Ascending aorta (tissue), 2 donors: ENCODE data around the gene TLCD5. TPM values are rescaled to one million over a fixed set of nuclear protein-coding genes. Genes with fewer than 3 reads are reported as not detected.
A peak's percentile ranks its signal among the peaks of the same experiment; 100 is the strongest.

Source experiments
- DNase-seq, 2 donors: peaks; one replicate each; pipeline ENCODE4 v3.0.0-alpha.2; 2019; ENCODE audit warnings: low spot score in 2 of 2
- H3K27ac ChIP-seq, 2 donors: fragments of 200-600 bp; sonication (generic); one replicate each; pipeline ENCODE4 v1.5.1; 2016 to 2017; ENCODE audit warnings: mild to moderate bottlenecking in 1 of 2
- H3K27me3 ChIP-seq: fragments of 200-600 bp; sonication (generic); one replicate; pipeline ENCODE4 v1.5.1; 2017
- H3K36me3 ChIP-seq, 2 donors: fragments of 200-600 bp; sonication (generic); one replicate each; pipeline ENCODE4 v1.5.1; 2016
- H3K4me1 ChIP-seq, 2 donors: fragments of 200-600 bp; sonication (generic); one replicate each; pipeline ENCODE4 v1.5.1; 2016 to 2017; ENCODE audit warnings: mild to moderate bottlenecking in 1 of 2
- H3K4me3 ChIP-seq, 2 donors: fragments of 200-600 bp; sonication (generic); one replicate each; pipeline ENCODE4 v1.5.1; 2016 to 2017; ENCODE audit warnings: mild to moderate bottlenecking in 1 of 2
- H3K9me3 ChIP-seq, 2 donors: fragments of 200-600 bp; sonication (generic); one replicate each; pipeline ENCODE4 v1.5.1; 2016
- intact Hi-C: fragments of 100-400 bp; cut with DNase I; formaldehyde crosslinking; loops from one replicate; pipeline ENCODE4 v1.15.1; 2023
- total RNA-seq: library from RNA; depleted of rRNA; stranded (reverse); fragments of >200 nt; gene quantifications from one replicate; pipeline ENCODE4 v1.1.0, GENCODE V29; 2016
- TF ChIP-seq, protein P1 (sequence below), 3 experiments: fragments of 200-600 bp in 2 of 3; fragments of 450-650 bp in 1 of 3; sonication (generic) in 2 of 3; IDR thresholded peaks; one replicate each; pipeline ENCODE4 v1.5.1; 2016 to 2019; ENCODE audit warnings: antibody characterized with exemption in 3 of 3, mild to moderate bottlenecking in 1 of 3, moderate library complexity in 1 of 3

TLCD5 gene
- total RNA-seq, 1 donor from 2014 or later: 8.4 TPM

- no peaks in the 10 kb centered on the region for H3K36me3 ChIP-seq
- H3K27ac ChIP-seq: no peak overlapping the region
- DNase-seq: no peak
- H3K4me3 ChIP-seq: no peak overlapping the region
- intact Hi-C loops: loop anchor here (10.0 kb wide), 1 partner anchor 643 kb away; no protein-coding TSS in a partner anchor
- TF ChIP-seq, protein P1, sequence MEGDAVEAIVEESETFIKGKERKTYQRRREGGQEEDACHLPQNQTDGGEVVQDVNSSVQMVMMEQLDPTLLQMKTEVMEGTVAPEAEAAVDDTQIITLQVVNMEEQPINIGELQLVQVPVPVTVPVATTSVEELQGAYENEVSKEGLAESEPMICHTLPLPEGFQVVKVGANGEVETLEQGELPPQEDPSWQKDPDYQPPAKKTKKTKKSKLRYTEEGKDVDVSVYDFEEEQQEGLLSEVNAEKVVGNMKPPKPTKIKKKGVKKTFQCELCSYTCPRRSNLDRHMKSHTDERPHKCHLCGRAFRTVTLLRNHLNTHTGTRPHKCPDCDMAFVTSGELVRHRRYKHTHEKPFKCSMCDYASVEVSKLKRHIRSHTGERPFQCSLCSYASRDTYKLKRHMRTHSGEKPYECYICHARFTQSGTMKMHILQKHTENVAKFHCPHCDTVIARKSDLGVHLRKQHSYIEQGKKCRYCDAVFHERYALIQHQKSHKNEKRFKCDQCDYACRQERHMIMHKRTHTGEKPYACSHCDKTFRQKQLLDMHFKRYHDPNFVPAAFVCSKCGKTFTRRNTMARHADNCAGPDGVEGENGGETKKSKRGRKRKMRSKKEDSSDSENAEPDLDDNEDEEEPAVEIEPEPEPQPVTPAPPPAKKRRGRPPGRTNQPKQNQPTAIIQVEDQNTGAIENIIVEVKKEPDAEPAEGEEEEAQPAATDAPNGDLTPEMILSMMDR (IDR thresholded peaks at IDR 0.05): no peak
- no peaks in the 10 kb centered on the region for H3K9me3 ChIP-seq
- H3K4me1 ChIP-seq: no peaks in the 10 kb centered on the region
- no peaks in the 10 kb centered on the region for H3K27me3 ChIP-seq
Observed at GRCh38 chr11:120308081-120308480, 17.0 kb upstream of the TLCD5 start.

- Histone ChIP-seq H3K4me3 (no peak overlapping the region), H3K4me1 (no peaks in the 10 kb centered on the region), H3K36me3 (no peaks in the 10 kb centered on the region), H3K9me3 (no peaks in the 10 kb centered on the region), H3K27ac (no peak overlapping the region), H3K27me3 (no peaks in the 10 kb centered on the region)
- TF ChIP-seq, protein P1 (IDR thresholded peaks at IDR 0.05): no peak
- no peak for DNase-seq
- intact Hi-C loops: no loop called here
Observed at GRCh38 chr11:120310870-120311269, 14.2 kb upstream of the TLCD5 start.

GRCh38 chr11:120314861-120315260, 10.2 kb upstream of the TLCD5 start:
- Histone ChIP-seq H3K36me3 (no peaks in the 10 kb centered on the region), H3K9me3 (no peaks in the 10 kb centered on the region), H3K27ac (peak overlapping the region in 1 of 2 donors; percentile 3), H3K4me3 (no peak overlapping the region), H3K27me3 (no peaks in the 10 kb centered on the region), H3K4me1 (peaks cover 8 to 16% of the 10 kb centered on the region in 2 donors)
- TF ChIP-seq, protein P1 (IDR thresholded peaks at IDR 0.05): no peak
- no peak for DNase-seq
- intact Hi-C loops: no loop called here

GRCh38 chr11:120316880-120317688, 8.0 kb upstream of the TLCD5 start:
- no peaks in the 10 kb centered on the region for H3K9me3 ChIP-seq
- DNase-seq: peak in 1 of 2 donors; percentile 82
- no peaks in the 10 kb centered on the region for H3K36me3 ChIP-seq
- H3K27ac ChIP-seq: peak overlapping the region; percentile 61 to 76
- TF ChIP-seq, protein P1 (IDR thresholded peaks at IDR 0.05): no peak
- H3K4me3 ChIP-seq: peak overlapping the region in 1 of 2 donors; percentile 14
- intact Hi-C loops: no loop called here
- H3K4me1 ChIP-seq: peaks cover 8 to 16% of the 10 kb centered on the region in 2 donors
- no peaks in the 10 kb centered on the region for H3K27me3 ChIP-seq

GRCh38 chr11:120317689-120318480, 7.2 kb upstream of the TLCD5 start:
- Histone ChIP-seq H3K4me1 (peaks cover 8 to 16% of the 10 kb centered on the region in 2 donors), H3K27me3 (no peaks in the 10 kb centered on the region), H3K4me3 (no peak overlapping the region), H3K36me3 (no peaks in the 10 kb centered on the region), H3K27ac (peak overlapping the region; percentile 61 to 76), H3K9me3 (no peaks in the 10 kb centered on the region)
- TF ChIP-seq, protein P1 (IDR thresholded peaks at IDR 0.05): no peak
- DNase-seq: no peak
- intact Hi-C loops: no loop called here
